ENCODE data around the gene BIRC6.
A peak's percentile ranks its signal among the peaks of the same experiment; 100 is the strongest.
"Not testable (repeated sequence)": the region's sequence is repeated elsewhere in the genome, so short reads cannot be mapped to it uniquely, and the experiment has no call there.

The BIRC6 gene

GRCh38 chr2:32624812-32625211, 268.0 kb downstream of the BIRC6 start:
- no peak for DNase-seq

GRCh38 chr2:32626639-32627221, 269.9 kb downstream of the BIRC6 start:
- no peak for DNase-seq

GRCh38 chr2:32627441-32627813, 270.6 kb downstream of the BIRC6 start:
- DNase-seq = peak; percentile 10

- DNase-seq = peak; percentile 94
Measured at GRCh38 chr2:32627814-32628579, 271.2 kb downstream of the BIRC6 start, which contains the start of gene TTC27. Gene TTC27, plus strand, starts transcription at chr2:32628050. Its CDS starts 243 bp downstream, at chr2:32628293.

- DNase-seq = peak; percentile 19
Measured at GRCh38 chr2:32632089-32632488, 275.3 kb downstream of the BIRC6 start.

GRCh38 chr2:32633040-32633439, 276.2 kb downstream of the BIRC6 start:
- DNase-seq = no peak

- not testable (repeated sequence) for DNase-seq
Measured at GRCh38 chr2:32638548-32638947, 281.7 kb downstream of the BIRC6 start.

GRCh38 chr2:32641180-32641579, 284.4 kb downstream of the BIRC6 start:
- no peak for DNase-seq

GRCh38 chr2:32647180-32647651, 290.4 kb downstream of the BIRC6 start:
- no peak for DNase-seq

GRCh38 chr2:32652555-32653209, 295.9 kb downstream of the BIRC6 start:
- no peak for DNase-seq

- no peak for DNase-seq
Measured at GRCh38 chr2:32656069-32656468, 299.2 kb downstream of the BIRC6 start.

- no peak for DNase-seq
Measured at GRCh38 chr2:32663864-32664263, 307.0 kb downstream of the BIRC6 start.

- no peak for DNase-seq
Measured at GRCh38 chr2:32666704-32667103, 309.9 kb downstream of the BIRC6 start.

GRCh38 chr2:32668254-32668653, 311.4 kb downstream of the BIRC6 start:
- no peak for DNase-seq

Data from stimulated activated CD4-positive, alpha-beta T cell treated with anti-CD3 and anti-CD28 coated beads, Interleukin-12 subunit alpha, Interleukin-12 subunit beta, amount 100 ng/mL, for 4 hours (primary cell).